ACHN (cell line): ENCODE results near the gene ERN1.
A peak's percentile ranks its signal among the peaks of the same experiment; 100 is the strongest.

ENCODE experiments used
- DNase-seq: peaks from one replicate; pipeline ENCODE4 v3.0.0-alpha.2; 2015
- in situ Hi-C: cut with HindIII; loops from 2 replicates; pipeline ENCODE4 v1.10.0; 2017; ENCODE audit warnings: low sequenced_read_pairs, low pct_ligation_motif_present, low pct_unique_long_range_greater_than_20kb

The ERN1 gene

DNA sequence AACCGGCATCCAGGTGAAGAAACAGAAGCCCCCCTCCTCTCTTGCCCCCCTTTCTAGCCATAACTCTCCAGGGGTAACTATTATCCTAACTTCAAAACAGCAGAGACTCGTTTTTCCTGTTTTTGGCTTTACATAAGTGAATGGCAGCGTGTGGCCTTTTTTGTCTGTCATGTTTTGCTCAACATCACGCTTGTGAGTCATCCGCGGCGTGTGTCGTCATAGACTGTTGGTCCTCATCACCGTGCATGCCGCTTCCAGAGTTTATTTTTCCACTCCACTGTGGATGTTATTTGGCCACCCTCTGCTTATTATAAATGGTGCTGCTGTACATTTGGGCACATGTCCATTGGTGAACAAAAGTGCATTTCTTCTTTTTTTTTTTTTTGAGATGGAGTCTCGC lies 52.6 kb downstream of the ERN1 start:
- no peak for DNase-seq
- in situ Hi-C loops, result no loop called here

DNA sequence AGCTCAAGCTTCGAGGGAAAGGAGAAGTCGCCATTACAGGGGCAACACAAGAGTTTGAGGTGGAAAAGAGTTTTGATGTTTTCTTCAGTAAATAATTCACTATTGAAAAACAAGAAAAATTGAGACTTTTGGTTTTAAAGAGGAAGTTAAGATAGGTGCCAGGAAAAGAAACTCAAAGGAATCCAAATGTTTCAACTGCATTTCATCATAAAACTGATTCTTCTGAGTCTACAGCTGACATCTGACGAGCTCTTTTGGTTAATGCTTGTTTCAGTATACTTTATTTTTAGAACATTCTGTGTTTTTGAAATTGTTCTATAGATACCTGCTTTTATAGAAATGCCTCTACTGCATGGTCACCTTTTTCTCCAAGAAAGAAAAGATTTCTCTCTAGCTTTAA lies 54.0 kb downstream of the ERN1 start:
- in situ Hi-C loops, result no loop called here
- DNase-seq, result no peak

DNA sequence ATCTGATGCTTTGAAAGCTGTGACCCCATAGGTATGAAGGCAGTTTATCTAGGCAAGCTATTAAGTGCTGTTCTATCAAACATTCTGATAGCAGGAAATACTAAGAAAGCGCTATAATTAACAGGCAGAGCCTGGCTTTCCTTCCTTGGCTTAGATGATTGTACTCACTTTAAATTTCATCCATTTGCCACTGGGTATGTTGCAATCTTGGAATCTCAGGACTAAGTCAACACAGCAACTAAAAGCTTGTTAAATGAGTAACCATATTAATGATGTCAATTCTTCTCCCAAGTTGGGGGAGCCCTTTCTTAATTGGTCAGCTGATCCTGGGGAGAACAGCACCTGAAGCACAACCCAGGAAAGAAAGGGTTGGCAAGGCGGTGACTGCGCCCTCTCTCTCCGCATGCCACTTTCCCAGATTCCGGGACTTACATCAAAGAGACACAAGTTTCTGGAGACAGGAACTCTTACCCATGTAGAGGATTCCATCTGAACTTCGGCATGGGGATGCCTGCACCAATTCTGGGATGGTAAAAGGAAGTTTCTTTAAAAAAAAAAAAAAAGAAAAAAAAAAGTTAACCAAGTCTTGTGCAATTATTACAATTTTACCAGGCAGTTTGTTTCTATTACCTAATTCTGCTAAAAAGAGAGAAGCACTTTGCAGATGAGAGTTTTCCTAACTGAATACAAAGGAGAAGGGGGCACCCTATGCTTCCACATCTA lies 55.1 kb downstream of the ERN1 start:
- DNase-seq, result no peak
- in situ Hi-C loops, result no loop called here

DNA sequence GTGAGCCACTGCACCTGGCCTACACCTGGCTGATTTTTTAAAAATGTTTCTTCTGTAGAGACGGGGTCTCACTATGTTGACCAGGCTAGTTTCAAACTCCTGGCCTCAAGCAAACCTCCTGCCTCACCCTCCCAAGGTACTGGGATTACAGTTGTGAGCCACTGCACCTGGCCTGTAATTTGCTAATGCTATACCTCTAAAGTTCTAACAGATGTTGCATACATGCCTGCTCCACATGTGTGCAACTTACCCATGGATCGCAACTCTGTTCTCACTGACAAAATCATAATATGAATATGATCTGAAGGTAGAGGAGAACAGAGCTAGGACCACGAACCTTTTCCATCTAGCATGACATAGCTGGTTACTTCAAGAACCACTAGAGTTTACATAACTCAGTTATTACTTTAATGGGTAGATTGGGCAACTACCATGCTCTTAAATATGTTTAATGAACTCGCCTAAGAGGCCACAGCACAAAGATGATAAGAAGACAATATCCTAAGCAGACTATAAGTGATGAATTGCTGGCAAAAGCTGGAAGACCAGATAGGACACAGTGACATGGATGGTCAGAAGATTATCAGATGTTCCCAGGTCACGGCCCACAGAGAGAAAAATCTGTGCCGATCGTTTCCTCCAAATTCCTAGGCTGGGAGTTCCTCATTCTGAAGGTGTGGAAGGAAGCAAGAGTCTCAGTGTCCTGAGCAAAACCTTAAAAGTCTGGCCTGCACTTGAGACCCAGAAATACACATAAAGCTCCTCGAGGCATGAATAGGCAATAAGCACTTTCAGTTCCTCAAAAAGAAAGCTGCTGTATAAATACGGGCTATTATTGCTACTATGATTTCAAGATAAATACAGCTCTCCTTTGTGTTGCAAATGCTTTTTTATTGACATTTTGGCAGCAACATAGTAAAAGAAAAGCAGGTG lies 55.9 kb downstream of the ERN1 start:
- in situ Hi-C loops, result no loop called here
- no peak for DNase-seq

DNA sequence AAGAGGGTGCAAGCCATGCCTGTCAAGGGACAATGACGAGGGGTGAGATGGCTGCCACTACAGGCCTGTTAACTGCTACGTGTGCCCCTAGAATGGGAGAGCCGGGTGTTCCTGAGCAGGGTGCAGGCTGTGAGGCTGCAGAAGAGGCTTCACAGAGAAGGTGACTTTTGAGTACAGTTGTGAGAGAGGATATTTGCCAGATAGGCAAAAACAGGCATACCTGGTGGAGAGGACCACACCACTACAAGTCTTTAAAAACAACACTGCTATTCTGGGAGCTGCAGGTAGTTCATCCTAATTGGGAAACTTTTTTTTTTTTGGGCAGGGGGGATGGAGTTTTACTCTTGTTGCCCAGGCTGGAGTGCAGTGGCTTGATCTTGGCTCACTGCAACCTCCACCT lies 58.8 kb downstream of the ERN1 start:
- DNase-seq, result no peak
- in situ Hi-C loops, result no loop called here

DNA sequence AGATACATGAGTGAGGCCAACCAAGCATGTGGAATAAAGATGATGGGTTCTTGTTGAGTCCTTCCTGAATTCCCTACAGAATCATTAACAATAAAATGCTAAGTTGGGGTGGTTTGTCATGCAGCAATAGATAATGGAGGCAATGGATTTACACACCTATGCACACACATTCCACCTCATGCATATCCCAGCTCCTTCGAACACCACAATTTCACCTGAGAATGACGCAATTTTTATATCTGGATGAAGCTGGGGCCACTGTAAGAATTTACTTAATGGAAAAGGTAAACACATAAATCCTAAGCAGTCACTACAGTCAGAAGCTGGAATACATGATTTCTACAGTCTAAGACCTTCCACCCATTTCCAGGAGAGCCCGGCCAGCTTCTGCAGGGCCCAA lies 59.7 kb downstream of the ERN1 start:
- DNase-seq, result no peak
- in situ Hi-C loops, result no loop called here

DNA sequence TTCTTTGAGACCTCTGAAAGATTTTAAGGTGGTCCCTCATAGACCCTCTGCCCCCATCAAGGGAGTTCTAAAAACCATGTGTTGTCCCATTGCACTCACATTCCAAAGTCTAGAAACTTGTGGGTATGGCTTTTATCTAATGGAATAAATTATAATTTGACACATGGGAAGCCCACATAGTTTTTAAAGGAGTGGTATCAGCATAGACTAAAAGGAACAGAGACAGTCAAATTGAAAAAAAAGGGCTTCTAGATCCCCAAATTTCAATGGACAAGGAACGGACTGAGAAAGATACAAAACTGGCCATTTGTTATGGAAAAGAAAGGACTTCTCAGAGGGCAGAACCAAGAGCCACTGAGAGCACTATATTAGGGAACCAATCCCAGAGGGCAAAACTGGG lies 60.8 kb downstream of the ERN1 start:
- in situ Hi-C loops, result no loop called here
- no peak for DNase-seq

DNA sequence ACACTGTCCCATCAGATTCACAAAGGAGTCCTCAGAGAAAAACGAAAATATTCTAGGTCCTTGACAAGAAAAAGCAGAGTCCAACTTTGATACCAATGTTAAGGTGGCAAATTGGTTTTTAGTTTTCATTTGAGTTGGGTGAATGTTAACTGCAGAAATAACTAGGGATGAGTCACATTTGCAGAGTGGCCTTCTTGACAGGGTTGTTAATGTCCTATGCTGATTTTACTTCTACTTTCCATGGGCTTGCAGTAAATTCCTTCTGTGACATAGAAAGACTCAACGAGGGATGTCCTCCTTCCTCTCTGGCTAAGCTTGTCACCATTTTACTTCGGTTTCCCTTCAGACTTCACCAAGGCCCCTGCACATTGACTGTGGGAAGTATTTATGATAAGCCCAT lies 62.3 kb downstream of the ERN1 start:
- no peak for DNase-seq
- in situ Hi-C loops, result no loop called here

DNA sequence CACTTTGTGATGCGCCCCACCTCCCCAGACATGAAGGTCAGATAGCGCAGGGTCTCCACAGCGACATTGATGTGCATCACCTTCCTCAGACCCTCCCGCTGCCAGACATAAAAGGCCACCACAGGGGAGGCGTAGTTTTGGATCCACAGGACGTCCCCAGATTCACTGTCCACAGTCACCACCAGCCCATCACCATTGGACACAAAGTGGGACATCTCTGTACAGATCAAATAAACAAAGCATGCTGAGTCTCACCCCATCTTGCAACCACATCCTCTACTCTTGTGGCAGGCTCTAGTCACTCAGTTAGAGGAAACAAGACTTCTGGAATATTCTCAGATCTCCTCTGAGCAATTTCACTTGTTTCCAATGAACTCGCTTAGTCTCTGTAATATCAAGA lies 63.2 kb downstream of the ERN1 start:
- in situ Hi-C loops, result no loop called here

DNA sequence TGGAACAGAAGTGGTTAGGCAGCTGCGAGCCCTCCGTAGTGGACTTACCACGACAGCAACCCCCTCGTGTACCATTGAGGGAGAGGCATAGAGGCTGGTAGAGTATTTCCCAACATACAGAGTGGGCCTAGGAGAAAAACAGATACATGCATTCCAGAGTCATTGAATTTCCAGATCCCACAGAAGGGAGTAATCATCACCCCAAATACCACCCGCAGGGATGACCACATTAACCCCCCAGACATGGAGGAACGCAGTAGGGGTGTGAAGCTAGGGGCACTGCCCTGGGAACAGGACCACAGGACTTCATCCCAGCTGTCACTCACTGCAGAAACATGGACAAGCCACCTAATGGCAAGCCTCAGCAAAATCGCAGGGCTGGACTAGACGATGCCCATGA lies 64.8 kb downstream of the ERN1 start:
- DNase-seq, result no peak
- in situ Hi-C loops, result no loop called here

More for the DNA sequence above, 63.2 kb downstream of the ERN1 start:
- no peak for DNase-seq

DNA sequence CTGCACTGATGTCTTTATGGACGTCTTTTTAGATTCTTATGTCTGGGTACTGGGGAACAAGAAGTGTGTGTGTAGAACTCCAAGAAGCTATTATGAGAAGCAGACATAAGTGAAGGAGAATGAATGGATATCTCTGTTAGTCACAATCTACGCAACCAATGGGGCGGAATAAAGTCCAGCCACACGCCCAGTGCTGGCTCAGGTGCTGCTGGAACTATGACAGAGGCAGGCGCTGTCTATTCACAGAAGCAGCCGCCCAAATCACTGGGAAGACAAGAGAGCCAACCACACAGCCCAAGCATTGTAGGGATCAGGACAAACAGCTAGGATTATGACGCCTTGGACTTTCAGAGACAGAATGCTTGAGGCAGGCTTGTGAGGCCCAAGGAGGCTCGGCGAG lies 65.6 kb downstream of the ERN1 start:
- in situ Hi-C loops, result no loop called here
- no peak for DNase-seq

DNA sequence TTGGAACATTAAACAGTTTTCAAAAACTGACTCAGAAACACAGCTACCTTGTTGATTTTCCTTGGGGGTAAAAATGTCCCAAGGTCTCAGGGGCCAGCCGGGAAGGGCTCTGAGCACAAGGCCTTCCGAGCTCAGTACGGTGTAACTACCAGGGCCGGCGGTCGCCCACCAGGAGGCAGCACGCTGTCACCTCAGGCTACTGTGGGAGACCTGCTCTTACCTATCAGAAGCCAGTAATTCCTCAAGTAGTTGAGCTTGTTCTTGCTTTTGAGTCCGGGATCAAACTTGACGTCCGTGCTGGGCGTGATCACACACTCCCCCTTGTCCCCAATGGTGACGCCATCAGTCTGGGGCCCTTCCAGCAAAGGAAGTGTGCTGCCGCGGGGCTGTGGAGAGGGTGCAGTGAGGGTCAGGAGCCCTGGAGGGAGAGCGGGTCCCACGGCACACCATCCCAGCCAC lies 66.1 kb downstream of the ERN1 start:
- DNase-seq, result peak; percentile 35
- in situ Hi-C loops, result no loop called here

DNA sequence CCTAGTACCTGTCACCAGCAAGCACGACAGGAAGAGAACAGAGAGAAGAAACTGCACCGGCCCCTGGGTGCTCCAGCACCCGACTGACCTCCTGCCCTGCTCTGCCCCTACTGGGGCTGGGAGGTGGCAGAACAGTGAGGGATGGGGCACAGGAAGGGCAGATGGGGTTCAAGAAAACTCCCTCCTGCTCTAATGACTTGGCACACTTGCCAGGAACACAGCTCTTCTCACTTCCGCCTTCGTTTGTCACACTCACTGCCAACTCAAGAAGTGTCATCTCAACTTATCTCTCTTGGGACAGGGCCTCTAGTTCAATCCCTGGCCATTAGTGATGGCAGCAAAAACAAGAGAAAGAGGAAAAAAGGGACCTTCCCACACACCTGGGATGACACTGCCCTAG lies 66.9 kb downstream of the ERN1 start:
- in situ Hi-C loops, result no loop called here
- no peak for DNase-seq

DNA sequence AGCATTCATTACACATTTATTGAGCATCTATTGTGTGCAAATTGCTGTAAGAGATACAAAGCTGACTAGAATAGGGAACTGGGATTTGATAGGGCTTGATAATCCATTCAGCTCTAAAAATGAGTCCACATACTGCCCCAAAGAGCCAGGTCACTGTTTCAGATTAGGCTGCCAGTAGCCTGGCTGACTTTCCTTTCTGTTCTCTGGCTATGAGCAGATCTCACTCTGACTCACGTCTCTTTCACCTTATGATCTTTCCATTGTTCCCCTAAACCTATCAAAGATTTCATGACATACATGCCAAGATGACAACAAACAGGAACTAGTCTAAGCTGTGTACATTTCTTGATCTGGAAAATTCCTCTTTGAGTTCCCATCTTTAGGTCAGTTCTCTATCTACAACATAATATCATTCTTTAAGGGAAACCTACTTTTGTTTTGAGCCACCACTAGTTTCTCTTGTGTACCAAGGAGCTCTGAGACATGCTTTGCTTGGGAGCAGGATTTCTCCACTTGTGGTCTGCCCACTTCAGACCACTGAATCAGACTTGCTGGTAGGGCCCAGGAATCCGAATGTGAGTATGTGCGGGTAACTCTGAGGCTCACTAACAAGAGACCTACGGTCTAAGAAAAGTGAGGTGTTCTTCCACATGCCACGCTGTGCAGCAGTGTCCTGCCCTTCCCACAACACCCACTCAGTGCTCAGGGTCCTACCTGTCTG lies 68.6 kb downstream of the ERN1 start:
- no peak for DNase-seq
- in situ Hi-C loops, result no loop called here

DNA sequence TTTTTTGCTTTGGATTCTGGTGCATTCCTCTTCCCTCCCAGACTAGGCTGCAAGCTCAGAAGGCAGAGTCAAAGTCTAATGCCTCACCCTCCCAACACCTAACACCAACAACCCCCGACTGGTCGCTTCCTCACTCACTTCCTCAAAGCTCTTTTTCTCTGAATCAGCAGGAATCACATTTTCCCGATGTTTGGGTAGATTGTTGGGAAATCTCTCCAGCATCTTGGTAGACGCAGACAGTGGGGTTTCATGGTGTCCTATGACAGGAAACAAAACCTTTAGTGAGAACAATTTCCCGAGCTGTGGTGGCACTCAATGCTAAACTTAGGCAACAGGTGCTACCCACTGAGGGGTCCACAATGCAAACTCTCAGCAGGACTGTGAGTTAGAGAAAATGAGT lies 69.6 kb downstream of the ERN1 start:
- DNase-seq, result no peak
- in situ Hi-C loops, result no loop called here

DNA sequence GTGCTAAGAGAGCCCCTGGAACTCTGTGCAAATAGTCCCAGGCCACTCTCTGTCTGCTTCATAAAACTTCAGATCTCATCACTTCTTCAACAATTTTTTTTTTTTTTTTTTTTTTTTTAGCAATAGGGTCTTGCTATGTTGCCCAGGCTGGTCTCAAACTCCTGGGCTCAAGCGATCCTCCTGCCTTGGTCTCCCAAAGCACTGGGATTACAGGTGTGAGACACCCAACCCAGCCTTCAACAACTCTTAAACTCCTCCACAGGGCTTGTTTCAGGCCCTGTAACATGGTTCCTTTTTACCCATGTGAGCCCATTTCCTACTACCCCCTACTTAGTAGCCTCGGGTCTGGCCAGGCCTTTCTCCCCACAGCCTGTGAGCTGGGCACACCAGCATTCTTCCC lies 70.2 kb downstream of the ERN1 start:
- in situ Hi-C loops, result no loop called here
- no peak for DNase-seq

DNA sequence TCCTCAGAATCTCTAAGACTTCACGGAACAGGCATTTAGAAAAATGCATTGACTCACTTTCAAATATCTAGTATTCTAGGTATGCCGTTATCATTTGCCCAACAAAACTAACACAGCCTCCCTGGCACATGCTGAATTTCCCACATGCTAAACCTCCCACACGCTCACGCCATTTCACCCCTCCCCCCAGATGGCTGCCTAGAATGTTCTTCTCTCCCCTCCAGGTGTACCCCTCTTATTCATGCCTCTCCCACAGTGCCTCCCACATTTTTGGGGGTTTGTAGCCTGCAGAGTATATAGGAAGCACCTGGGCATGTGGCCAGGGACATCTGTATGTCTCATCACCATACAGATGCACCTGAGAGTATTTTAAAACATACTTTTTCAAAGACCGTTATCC lies 71.3 kb downstream of the ERN1 start:
- DNase-seq, result no peak
- in situ Hi-C loops, result no loop called here

DNA sequence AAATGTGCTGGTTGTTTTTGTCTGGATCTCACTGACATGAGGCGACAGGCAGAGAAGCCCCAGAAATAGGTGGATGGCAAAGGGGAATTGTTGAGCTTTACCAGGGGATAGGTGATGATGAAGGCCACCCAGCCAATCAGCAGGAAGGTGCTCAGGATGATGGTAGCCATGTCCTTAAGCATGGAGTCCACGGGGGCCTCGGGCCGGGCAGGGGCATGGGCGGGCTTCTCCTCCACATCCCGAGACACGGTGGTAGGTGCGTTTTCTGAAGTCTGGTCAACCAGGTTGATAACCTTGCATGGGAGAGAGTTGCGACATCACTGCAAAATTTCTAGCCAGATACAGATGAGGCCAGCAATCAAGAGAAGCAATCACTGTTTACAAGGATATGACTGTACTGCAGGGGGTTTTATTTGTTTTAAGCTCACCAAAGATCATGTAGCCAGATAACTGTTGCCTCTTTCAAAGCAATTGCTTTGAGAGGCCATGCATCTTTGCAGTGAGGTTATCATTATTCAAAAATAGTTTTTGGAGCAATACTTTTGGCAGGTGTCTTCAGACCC lies 72.2 kb downstream of the ERN1 start:
- DNase-seq, result no peak
- in situ Hi-C loops, result no loop called here
